Activated naive CD8-positive, alpha-beta T cell treated with anti-CD3 and anti-CD28 coated beads, Interleukin-2, amount 50 U/mL, for 16 hours (primary cell): ENCODE data around the gene MAFB.
"Not testable (repeated sequence)": the region's sequence is repeated elsewhere in the genome, so short reads cannot be mapped to it uniquely, and the experiment has no call there.

Experiments
- DNase-seq: peaks from one replicate; pipeline ENCODE4 v3.0.0-alpha.2; 2020; ENCODE audit warnings: low read depth, low spot score

Gene MAFB

DNA sequence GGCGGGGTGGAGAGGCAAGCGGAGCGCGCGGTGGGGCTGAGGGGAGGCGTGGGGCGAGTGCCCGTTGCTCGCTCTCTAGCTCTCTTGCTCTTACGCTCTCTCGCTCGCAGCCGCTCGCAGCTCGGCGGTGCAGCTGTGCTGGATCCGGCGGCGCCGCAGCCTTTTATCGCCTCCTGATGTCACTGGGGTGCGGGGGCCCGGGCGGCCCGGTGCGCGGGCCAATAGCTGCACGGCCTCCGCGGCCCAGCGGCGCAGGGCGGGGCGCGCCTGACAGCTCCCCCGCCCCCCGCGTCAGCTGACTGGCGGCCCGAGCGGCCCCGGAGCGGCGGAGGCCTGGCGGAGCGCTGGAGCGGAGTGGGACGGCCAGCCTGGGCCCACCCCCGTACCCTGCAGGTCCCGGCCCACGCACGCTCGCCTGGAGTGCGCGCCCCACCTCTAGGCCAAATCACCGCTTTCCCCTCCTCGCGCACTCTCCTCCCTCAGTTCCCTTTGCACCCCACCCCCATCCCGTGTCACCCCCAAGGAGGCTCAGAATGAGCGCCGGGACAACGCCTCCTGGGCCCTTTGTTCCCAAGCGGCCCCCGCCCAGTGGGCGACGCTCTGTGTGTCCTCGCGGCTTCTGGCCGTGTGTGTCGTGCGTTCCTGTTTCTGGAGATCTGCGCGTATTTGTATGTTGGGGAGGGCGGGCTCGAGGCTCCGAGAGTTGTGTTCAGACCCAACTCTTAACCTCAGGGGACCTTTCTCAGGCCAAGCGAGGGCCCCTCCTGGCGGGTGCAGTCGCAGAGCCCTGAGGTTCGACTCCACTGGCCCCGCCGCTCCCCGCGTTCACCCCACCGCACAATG, at the start of gene MAFB:
Gene MAFB, minus strand, starts transcription at position 137 of the 843 bp plus-strand sequence. CDS start 386 bp downstream, outside the sequence.
- DNase-seq: no peak

DNA sequence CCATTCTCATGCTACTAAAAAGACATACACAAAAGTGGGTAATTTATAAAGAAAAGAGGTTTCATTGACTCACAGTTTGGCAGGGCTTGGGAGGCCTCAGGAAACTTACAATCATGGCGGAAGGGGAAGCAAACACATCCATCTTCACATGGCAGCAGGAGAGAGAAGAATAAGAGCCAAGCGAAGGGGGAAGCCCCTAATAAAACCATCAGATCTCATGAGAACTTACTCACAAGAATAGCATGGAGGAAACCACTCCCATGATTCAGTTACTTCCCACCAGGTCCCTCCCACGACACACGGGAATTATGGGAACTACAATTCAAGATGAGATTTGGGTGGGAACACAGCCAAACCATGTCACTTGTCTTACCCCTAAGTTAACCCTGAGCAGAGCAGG, 47.4 kb upstream of the MAFB start:
- not testable (repeated sequence) for DNase-seq

DNA sequence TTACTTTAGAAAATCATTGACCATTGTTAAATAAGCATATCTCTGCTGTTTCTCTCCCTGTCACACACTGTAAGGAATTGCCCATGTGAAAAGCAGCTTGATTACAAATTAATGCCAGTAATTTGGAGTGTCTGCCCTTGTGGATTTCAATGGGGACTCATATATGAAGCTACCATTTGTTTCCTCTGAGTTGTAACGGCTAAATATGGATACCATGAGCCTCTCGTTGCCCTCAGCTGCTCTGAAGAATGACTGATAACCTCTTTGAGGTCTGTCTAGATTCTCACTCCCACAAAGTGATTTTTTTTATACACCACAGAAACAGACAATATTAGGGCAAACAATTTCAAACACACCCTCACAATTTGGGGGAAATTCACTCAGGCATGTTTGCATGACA, 40.0 kb upstream of the MAFB start:
- no peak for DNase-seq

DNA sequence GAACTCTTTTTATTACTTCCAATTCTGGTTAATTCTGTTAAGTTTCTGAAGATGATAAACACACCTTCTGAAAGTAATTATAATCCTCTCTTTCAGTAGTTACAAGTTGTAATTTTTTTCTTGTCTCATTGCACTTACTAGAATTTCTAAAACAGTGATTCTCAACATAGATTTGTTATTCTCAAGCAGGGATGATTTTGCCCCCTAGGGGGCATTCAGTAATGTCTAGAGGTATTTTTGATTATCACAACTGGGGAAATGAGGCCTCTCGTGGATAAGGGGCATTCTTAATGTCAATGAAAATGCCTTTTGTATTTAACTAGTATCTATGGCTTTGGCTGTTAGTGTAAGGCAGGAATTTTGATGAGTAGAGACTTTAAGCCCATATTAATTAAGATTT, 39.4 kb upstream of the MAFB start:
- DNase-seq: no peak

DNA sequence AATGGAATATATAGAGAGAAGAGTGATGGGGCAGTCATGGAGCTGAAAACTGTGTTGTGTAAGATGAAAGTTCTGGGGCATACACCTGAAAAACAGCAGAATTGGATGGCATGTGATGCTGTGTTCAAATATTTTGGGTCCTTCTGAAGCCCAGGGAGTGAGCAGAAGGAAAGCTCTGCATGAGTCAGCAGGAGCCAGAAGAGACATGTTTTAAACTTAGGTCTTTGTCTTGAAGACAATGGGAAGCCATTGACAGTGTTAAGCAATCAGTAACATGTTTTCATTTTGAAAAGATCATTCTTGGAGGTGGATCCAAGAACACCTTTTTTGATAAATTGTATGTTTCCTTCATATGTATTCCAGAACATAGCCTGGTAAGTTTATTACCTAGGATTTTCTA, 38.9 kb upstream of the MAFB start:
- no peak for DNase-seq

DNA sequence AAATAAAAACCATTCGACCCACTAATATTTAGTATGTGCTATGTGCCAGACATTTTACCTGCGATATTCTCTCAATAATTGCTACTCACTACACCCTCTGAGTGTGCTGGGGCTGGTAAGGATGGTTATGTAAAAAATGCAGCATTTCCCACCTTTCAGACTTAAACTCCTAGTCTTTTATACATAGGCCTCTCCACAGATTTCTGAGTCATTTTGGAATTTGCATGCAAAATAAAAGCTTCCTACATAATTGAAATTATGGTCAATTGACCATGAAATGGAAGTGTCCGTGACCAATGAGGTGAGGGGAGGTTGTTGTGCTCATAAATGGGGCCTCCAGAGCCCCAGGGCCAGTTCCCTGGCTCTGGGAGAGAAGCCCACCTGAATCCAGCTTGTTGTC, 37.7 kb upstream of the MAFB start:
- DNase-seq: no peak

DNA sequence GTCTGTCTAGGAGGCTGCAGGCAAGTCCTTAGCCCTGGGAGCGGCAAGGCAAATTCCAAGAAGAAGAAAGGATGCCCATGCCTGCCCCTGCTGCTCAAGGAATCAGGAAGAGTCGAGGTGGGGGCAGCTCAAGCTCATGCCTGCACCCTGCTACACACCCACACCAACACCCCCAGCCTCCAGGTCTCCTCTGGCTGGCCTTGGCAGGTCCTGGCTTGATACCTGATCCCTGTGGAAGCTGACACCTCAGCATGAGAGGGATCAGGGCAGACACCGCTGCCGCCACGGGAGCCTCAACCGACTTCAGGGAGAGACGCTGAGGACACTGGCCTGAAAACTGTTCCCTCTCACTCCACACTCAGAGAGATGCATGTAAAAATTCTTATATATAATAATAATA, 35.5 kb upstream of the MAFB start:
- DNase-seq: no peak

DNA sequence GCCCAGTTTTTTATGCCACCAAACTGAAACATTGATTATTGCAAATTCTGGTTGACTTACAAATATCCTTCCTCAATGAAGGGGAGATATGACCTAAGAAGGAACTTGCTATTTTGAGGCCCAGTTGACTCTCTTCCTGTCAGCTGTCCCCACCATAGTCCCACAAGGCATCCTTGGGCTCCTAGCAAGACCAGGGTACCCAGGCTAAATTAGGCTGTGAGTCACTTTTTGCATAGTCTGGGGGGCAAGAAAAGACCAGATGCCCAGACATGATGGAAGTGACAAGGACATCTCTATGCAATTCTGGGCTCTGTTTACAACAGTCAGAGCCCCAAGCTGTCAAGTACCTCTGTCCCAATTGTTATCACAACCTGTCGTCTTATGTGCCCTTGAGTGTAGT, 31.8 kb upstream of the MAFB start:
- no peak for DNase-seq

DNA sequence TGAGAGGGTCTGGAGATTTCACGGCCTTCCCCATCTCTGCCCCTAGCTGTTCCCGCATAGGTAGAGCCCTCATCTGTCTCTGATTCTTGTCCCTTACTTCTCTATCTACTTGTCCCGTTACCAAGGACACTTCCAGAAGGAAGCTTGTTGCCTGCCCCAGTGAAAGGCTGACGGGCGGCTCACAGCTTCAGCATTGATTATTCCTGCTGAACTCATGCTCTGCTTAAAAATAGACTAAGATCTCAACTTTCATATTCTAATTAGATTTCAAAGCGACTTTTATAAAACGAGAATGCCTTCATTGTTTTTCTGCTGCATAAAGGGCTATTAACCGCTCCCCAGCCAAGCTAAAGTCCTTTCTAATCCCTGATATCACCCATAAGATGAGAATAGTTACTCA, 31.1 kb upstream of the MAFB start:
- DNase-seq: no peak

DNA sequence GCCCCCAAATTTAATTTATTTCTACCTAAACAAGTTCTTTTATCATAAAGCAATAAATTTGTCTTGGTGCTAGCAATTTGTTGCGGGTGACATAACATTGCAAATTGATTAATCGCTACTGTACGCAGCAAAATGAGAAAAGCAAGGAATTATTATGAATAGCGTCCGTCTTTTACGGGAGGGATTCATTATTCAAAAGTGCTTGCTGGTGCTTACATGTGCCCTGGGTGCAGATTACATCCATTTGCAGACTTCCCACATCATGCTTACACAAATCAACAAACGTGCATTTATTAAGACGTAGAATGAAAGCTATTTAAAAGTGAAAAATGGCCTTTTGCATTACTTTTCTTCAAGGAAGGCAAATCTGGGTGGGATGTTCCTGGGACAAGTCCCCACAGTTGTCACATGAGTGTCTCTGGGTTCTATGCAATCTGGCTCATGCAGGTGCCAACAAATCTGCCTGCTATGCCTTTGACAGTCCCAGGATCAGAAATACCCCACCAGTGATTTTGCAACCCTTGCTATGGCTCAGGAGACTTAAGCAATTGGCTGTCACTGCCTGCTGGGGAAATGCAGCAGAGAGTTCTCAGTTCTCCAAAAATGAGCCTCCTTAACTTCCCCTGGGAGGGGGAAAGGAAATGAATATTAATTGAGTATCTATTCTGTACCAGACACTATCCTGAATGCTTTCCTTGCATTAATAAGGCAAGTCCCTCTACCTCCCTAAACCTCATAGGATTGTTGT, 30.1 kb upstream of the MAFB start:
- DNase-seq: no peak

DNA sequence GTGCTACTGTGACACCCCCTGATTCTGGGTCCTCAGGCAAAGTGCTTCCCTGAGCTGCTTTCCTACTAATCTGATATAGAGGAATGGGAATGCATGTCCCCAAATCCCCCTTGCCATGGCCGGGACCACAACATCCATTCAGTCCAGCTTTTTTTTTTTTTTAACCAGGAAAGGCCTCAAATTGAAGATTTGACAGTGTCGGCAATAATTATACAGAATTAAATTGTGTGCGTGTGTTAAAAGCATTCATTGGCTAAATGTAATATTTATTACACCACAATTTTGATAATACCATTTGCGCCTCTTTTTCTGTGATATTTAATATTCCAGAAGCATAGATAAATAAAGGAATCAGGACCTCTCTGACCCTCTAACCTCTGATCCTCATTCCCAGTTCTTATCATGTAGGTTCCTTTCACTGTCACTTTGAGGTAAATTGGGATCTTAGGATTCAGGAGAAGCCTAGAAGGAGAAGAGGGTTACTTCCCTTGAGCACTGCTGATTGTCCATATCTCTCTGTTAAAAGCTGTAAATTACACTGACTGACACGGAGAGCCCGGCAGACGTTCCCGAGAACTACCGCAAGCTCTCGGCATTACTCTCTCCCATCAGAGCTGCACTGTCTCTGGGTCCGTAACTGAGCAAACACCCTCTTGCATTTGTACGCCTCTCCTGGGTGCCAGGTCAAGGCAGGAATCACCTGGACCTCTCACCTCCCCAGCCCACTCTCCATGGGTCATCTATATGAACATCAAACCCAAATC, 29.4 kb upstream of the MAFB start:
- DNase-seq: no peak

DNA sequence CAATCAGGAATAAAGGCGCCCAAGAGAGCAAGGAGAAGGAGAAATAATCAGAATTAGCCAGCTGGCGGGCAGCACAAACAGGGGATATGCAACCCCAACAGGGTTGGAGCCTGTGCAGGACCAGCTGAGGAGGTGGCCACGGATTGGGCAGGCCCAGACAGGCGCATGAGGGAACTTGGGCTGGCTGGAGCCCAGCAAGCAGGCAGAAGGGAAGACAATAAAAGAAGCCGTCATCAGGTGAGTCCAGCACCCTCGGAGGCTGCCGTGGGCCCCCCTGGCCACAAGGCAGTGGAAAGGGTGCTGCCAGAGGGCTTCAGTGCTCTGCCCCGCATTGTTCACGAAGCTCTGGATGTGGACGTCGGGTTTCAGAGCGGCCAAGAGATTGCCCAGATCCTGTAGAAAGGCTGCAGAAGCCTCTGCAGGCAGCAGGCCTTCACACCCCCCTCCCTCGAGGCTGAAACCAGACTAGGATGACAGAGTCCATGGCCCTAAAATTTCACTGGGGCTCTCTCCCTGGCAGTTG, 28.4 kb upstream of the MAFB start:
- DNase-seq: no peak

DNA sequence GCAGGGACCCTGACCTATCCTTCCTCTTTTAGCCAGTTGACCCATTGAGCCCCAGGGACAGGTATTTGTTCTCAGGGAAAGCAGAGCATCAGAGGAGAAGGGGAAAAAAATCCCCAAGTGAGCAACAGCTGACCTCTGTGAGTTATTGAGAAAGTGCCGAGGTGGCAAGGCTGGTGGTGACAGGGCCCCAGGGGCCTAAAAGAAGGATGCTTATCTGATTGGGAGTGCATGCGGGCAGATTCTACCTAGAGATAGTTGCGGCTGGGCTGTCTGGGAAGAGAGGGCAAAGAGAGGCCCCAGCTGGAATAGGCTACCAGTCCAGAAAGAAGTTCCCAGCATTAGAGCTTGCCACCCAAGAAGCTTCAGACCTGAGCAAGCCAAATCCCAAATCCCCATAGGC, 26.5 kb upstream of the MAFB start:
- no peak for DNase-seq

DNA sequence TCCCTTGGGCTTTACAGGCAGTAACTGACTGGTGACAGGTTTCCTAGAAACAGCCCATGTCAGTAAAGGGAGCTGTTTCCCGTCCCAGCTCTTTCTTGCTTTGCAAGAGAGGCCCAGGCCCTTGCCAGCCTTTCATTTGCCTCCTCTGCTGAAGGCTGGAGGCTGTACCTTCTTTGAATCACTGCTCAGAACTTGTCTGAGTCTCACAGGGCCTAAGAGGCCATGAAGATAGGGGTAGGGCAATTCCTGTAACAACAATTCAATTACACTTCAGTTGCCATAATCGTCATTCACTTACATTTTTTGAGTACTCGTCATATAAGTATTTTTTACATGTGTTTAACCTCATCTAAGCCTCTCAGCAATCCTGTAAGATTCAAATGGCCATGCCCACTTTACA, 25.9 kb upstream of the MAFB start:
- DNase-seq: no peak

DNA sequence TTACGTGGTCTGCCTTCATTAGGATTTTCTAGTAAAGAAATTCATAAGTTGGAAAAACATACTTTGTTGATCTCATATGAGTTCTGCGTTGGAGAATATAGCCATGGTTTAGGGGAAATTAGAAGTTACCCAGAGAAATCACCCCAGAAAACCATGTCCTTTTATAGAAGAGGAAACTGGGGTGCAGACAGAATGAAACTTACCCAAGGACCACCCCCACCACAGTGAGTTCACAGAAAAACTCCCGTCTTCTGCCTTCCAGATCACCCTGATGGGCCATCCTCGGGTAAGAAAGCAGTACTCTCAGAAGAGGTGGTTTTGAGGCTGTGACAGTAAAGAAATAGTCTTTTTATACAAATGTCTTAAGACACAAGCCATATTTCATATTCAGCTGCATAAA, 25.1 kb upstream of the MAFB start:
- DNase-seq: no peak

DNA sequence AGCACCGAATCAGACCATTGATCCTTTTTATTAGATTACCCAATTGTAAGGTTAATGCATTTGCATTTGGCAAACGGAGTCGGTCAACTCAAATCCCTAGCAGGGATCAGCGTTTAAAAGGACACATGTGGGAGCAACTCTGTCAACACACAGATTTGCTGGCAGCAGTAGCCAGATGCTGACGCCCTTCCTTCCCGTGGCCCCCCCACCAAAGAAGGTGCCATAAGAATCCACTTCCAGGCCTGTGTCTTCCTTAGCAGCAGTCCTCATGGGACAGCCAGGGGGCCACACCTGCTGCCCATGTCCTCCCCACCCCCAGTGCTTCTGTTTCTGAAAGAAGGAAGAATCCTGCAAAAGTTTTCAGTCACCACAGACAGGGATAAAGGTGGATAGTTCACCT, 24.5 kb upstream of the MAFB start:
- DNase-seq: no peak

DNA sequence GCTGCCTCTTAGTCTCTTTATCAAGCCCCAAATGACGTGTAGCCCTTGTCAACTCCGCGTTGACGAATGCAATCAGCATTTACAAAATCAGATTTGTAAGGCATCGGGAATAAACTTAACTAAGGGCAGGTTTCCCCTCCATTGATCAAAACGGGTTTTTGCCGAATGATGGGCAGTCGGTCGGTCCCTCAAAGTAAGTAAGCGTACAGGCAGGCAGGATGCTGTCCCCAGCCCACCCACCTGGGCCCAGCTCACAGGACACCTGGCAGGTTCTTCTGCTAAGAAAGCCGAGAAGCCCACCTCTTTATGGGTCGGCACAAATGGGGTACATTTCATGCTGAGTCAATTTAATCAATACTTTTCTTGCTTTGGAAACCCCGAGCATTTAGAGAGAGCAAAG, 22.0 kb upstream of the MAFB start:
- DNase-seq: no peak

DNA sequence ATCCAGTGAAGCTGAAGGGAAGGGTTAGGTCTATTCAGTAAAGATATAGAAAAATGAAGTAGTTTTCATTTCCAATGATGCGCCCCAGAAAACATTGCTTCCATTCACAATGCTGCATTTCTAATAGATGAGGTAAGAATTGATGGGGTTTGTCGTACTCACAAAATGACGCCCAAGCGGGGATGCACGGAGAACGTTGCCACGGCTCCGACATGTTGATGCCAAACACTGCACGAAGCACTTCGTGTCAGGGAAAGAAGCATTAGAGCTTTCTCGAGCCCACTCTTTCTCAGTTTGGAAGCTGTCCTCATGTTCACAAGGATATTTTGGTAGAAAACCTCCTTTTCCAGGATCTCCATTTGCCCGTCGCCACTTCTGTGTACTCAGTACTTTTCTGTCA, 21.6 kb upstream of the MAFB start:
- DNase-seq: no peak

DNA sequence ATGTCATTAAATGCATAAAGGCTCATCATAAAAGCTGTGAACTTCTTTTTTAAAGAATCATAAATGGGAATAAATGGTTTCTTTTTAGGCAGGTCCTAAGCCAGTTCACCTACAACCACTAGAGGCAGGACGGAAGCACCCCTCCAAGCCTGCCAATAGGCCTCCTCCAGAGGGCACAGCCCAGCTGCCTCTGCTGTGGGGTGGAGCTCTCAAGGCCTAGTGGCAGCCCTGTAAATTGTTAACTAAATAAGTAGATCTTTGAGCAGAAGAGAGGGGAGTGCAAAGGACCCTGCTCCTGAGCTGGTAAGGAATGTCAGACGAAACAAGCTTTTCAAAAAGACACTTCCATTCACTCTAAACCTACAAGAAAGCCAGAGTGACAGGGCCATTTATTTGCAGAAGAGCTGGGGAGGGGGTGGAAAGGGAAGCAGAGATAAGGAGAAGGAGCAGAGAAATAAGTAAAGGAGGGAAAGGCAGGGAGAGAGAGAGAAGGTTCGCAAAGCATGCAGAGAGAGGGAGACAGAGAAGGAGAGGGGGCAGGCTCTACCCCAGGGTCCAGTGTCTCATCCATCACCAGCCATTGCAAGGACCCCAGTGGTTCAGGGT, 18.0 kb upstream of the MAFB start:
- DNase-seq: no peak

DNA sequence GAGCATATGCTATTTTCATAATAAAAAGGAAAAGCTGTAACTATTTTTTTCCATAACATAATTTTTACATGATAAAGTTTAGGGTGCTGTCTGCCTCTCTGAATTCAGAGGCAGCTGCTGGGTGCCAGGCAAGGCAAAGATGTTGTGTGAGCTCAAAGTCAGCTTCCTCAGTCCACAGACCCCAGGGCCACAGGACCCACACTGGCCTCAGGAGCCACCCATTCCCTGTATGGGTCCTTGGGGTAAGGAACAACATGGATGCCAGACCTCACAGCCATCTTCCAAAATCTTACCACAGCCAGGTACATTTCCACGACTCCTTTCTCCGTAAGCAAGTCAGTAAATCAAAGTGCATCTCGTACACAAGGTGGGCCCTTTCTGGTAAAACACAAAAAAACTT, 16.4 kb upstream of the MAFB start:
- DNase-seq: no peak

DNA sequence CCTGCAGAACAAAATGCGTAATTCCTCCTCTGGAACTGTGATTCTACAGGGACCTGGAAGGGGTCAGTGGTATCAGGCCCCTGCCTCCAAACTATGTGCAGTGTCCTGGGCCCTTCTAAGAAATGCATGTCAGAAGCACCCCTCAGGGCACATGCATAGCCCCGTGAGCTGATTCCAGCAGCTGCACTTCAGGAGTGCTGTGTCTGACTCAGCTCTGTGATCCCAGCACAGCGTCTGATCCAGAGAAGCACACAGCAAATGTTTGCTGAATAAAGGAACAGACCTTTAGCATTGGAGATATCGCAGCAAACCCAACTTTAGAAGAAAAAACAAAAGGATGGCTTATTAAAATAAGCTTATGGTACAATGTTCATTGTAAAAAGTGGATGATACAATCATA, 15.8 kb upstream of the MAFB start:
- DNase-seq: no peak
